HepG2 (cell line): Measurements from ENCODE around the gene F7.

Source experiments
- ZBTB10 ChIP-seq: sonication (generic); formaldehyde crosslinking; IDR thresholded peaks from 2 replicates; pipeline ENCODE4 v1.4.0; 2020; ENCODE audit warnings: missing genetic modification reagents, borderline replicate concordance
- ZUFSP ChIP-seq: sonication (generic); formaldehyde crosslinking; IDR thresholded peaks from 2 replicates; pipeline ENCODE4 v1.9.0; 2021; ENCODE audit warnings: missing genetic modification reagents, mild to moderate bottlenecking, borderline replicate concordance

GRCh38 chr13:113148940-113149503 lies 43.4 kb downstream of the F7 start:
- TF ChIP-seq ZBTB10 (CRISPR knock-in tag): no peak
- no peak for TF ChIP-seq ZUFSP (CRISPR knock-in tag)
